ENCODE results near the gene MTUS2. TPM values are rescaled to one million over a fixed set of nuclear protein-coding genes. Genes with fewer than 3 reads are reported as not detected.

MTUS2 gene
- total RNA-seq, 1 experiment from 2014 or later, result 0.35 TPM

DNA sequence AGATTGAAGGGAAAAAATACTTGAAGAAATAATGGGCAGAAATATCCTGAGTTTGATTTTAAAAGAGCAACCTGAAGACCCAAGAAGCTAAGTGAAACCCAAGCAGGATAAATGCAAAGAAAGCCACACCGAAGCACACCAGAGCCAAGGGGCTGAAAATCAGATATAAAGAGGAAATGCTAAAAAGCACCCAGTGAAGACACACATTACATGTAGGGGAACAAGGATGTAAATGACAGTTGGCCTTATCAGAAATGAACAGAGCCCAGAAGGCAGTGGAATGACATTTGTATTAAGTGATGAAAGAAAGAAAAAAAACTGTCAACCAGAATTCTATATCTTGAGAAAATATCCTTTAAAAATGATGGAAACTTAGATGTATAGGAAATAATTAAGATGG lies 636.3 kb downstream of the MTUS2 start:
- no peaks in the 10 kb centered on the region for H3K23me2 ChIP-seq (ENCODE audit: insufficient read length, low read depth, low read length, poor library complexity, severe bottlenecking)
- no peak overlapping the region for H3K27ac ChIP-seq (ENCODE audit: insufficient read length, low read depth, low read length)
- H2BK5ac ChIP-seq (ENCODE audit: insufficient read length, low read length), result no peak overlapping the region
- no peak overlapping the region for H3K14ac ChIP-seq (ENCODE audit: insufficient read depth, low read length)
- no peak overlapping the region for H2AK5ac ChIP-seq (ENCODE audit: insufficient read length, low read length)
- H4K91ac ChIP-seq (ENCODE audit: insufficient read length, low read depth, low read length), result no peak overlapping the region
- H3K4me1 ChIP-seq (ENCODE audit: insufficient read depth, low read length), result no peaks in the 10 kb centered on the region; the same call in 1 of the 2 replicates
- no peak overlapping the region for H2BK20ac ChIP-seq (ENCODE audit: low read depth, low read length, poor library complexity, severe bottlenecking)
- no peaks in the 10 kb centered on the region for H3K9me3 ChIP-seq (ENCODE audit: control insufficient read depth, low read depth, low read length)
- no peak for DNase-seq
- no peaks in the 10 kb centered on the region for H3K79me1 ChIP-seq (ENCODE audit: insufficient read depth, low read depth, low read length, poor library complexity, severe bottlenecking)
- no peak overlapping the region for H3K18ac ChIP-seq (ENCODE audit: insufficient read length, low read depth, low read length)
- H3K4ac ChIP-seq (ENCODE audit: low read depth, low read length), result no peak overlapping the region
- H2AFZ ChIP-seq (ENCODE audit: low read length), result no peak overlapping the region
- H3T11ph ChIP-seq (ENCODE audit: low read length), result no peak overlapping the region
- H3K27me3 ChIP-seq (ENCODE audit: insufficient read depth, low read length), result no peaks in the 10 kb centered on the region
- Mint-ChIP-seq H3K36me3 (ENCODE audit: insufficient read depth in 1 of 3, low read depth in 3 of 3) (peaks cover 0 to 8% (median 0%) of the 10 kb centered on the region in 3 experiments; a peak in 2 of 7 replicates), H3K9me3 (peaks cover 2 to 7% of the 10 kb centered on the region in 2 experiments; a peak in 3 of 5 replicates), H3K4me3 (no peak overlapping the region), H3K27ac (no peak overlapping the region), H3K27me3 (ENCODE audit: low read depth) (no peaks in the 10 kb centered on the region), H3K4me1 (peaks cover 10 to 12% of the 10 kb centered on the region in 2 experiments)
- H3K9ac ChIP-seq (ENCODE audit: extremely low read depth, insufficient read length, low read length), result no peak overlapping the region
- H4K5ac ChIP-seq (ENCODE audit: insufficient read length, low read depth, low read length), result no peak overlapping the region
- H3K23ac ChIP-seq (ENCODE audit: insufficient read length, low read depth, low read length), result no peak overlapping the region
- H2BK120ac ChIP-seq (ENCODE audit: low read depth, low read length, poor library complexity, severe bottlenecking), result no peak overlapping the region
- no peak overlapping the region for H3K56ac ChIP-seq (ENCODE audit: insufficient read length, low read depth, low read length)
- H3K79me2 ChIP-seq (ENCODE audit: insufficient read depth, low read length), result no peaks in the 10 kb centered on the region
- WGBS (ENCODE audit: extremely low coverage, insufficient read length, low lambda C conversion rate), result no CpG with 5 or more reads among the region's 1 CpG
- no peak overlapping the region for H2BK12ac ChIP-seq (ENCODE audit: insufficient read length, low read depth, low read length)
- H4K20me1 ChIP-seq (ENCODE audit: control insufficient read depth, insufficient read depth, insufficient read length), result no peaks in the 10 kb centered on the region
- H3K4me2 ChIP-seq (ENCODE audit: insufficient read depth, insufficient read length, low read length), result no peak overlapping the region
- TF ChIP-seq, protein P1, sequence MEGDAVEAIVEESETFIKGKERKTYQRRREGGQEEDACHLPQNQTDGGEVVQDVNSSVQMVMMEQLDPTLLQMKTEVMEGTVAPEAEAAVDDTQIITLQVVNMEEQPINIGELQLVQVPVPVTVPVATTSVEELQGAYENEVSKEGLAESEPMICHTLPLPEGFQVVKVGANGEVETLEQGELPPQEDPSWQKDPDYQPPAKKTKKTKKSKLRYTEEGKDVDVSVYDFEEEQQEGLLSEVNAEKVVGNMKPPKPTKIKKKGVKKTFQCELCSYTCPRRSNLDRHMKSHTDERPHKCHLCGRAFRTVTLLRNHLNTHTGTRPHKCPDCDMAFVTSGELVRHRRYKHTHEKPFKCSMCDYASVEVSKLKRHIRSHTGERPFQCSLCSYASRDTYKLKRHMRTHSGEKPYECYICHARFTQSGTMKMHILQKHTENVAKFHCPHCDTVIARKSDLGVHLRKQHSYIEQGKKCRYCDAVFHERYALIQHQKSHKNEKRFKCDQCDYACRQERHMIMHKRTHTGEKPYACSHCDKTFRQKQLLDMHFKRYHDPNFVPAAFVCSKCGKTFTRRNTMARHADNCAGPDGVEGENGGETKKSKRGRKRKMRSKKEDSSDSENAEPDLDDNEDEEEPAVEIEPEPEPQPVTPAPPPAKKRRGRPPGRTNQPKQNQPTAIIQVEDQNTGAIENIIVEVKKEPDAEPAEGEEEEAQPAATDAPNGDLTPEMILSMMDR (conservative IDR thresholded peaks at IDR 0.05), result no peak
- no peak overlapping the region for H4K8ac ChIP-seq (replicated peaks; ENCODE audit: insufficient read length, low read depth, low read length)
- H2BK15ac ChIP-seq (ENCODE audit: low read depth, low read length), result no peak overlapping the region

Data from H9 (cell line).